GM21423 (cell line): ENCODE data around the gene HDAC4.
"Not testable (repeated sequence)": the region's sequence is repeated elsewhere in the genome, so short reads cannot be mapped to it uniquely, and the experiment has no call there.

Experiments
- ATAC-seq: cut with Tn5 transposase; IDR thresholded peaks from one replicate; pipeline ENCODE4 v1.9.1; 2021; ENCODE audit warnings: mild to moderate bottlenecking, moderate library complexity; ENCODE audit not compliant: unreplicated experiment

The HDAC4 gene

DNA sequence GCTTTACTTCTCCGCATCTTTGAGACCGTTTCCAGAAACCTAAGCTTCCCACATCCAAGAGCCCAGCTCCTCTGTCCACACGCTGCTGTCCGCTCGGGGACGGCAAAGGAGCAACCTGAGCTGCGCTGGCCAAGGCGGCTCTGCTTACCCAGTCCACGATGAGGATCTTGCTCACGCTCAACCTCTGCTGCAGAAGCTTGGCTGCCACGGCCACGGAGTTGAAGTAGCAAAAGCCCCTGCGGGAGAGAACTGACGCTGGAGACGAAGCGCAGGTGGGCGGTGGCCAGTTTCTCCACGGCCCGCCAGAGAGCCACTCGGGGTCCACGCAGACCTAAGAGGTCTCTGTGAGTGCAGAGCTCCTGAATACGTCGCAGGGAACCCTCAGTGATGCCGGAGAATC lies 316.8 kb downstream of the HDAC4 start:
- ATAC-seq, result no peak

DNA sequence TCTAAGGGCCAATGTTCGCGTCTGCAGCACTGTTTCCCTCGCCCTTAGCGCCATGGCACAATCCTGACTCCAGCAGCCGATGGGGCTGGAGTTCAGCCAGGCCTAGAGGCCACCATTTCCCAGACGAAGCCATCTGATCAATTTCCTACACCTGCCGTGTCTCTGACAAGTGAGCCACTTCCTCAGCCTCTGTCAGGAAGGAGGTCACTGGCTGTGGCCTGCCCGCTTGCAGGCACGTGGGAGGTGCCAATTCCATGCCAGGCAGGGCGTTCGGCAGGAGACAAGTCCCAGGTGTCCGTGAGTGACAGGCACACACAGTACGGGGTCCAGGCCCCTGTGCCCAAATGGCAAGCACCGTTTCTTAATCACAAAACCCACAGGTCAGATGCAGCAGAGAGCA lies 318.4 kb downstream of the HDAC4 start:
- no peak for ATAC-seq

DNA sequence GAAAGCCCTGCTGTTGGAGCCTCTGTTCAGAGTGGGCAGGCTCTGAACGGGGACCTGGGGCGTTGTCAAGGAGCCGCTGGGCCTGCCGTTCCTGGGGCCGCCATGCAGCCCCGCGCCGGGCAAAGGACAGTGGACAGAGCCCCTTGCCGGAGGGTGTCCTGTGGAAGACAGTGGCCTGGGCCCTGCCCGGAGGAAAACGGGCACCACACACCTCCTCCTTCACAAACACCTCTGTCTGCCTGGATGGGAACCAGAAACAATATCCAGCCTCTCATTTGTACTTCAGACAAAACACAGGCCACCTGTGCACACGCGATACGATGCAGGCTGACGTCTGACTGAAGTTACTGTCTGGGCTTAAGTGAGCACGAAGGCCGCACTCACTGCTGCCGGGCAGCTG lies 319.2 kb downstream of the HDAC4 start:
- no peak for ATAC-seq

DNA sequence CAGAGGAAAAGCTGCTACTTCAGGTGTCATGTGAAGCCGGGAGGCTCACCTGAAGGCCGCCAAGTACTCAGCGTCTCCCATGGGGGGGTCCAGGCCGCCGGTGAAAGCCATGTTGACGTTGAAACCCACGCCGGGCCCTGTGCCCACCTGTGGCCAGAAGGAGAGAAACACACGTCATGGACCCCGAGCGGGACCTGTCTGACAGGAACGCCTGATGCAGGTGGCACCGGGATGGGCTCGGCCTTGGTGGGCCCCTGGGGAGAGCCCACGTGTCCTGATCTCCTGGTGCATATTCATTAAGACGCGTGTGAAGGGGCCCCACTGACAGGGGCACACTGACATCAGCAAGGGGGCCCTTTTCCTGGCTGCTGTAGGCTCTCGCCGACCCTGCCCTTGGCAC lies 319.8 kb downstream of the HDAC4 start:
- ATAC-seq, result no peak

DNA sequence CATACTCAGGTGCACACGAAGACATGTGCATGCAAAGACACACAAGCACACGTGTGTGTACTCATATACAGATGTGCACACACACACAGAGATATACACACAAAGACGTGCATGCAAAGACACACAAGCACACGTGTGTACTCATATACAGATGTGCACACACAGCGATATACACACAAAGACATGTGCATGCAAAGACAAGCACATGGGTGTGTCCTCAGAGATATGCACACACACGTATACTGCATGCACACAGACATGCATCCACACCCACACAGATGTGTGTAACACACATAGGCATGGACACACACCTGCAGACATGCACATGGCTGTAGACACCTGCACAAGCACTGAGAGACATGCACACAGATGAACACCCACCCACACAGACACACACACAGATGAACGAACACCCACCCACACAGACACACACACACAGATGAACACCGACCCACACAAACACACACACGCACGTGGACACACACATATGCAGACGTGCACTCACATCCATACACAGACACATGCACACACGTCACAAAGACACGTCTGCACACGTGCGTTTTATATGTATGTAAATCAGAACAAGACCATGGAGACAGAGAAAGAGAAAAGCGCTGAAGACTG lies 321.0 kb downstream of the HDAC4 start:
- no peak for ATAC-seq

DNA sequence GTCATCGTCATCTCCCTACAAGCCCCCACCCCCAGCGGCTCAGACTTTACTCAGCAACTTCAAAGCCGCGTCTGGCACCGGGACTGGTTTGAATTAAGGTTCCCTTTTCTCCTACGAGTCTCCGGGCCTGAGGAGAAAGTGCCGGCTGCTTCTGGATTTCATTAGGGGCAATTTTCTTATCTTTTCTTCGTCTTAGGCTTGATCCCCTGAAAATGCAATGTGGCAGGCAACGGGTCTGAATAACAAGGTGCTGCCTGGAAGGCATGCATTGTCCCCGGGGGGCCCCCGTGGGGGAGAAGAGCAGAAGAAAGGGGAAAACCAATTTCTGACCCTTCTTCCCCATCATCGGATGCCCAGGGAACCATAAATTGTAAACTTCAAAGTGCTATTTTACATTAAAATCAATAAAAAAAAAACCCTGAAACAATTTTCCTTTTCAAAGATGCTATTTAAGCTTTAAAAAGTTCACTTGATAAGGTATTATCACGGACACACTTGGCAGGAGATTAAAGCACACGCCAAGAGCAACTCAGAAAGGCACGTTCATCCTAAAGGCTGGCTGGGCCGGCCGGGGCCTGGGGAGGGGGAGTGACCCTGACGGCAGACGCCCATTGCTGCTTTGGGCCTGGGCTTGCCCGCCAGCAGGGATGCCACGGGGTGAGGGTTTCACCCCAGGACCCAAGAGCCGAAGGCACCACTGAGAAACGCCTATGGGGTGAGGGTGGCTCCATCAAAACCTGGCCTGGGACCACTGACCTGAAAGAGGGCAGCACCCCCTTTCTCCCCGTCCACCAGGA lies 322.5 kb downstream of the HDAC4 start:
- ATAC-seq, result no peak

DNA sequence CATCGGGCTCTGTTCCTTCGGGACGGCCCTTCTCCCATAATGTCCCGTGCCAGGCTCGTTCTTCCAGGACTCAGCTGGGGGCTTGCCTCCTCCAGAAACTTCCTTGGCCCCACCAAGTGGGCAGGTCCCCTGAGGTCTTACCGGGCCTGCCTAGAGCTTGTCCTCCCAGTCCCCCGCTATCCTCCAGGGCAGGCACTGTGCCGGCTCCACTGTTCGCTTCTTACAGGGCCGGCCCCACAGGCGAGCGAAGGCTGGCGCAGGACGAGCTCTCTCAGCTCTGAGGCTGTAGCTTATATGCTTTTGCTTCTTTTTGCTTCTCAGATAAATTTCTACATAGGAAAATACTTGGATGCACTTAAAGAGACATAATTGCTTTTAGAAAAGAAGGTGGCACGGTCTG lies 323.6 kb downstream of the HDAC4 start:
- no peak for ATAC-seq

DNA sequence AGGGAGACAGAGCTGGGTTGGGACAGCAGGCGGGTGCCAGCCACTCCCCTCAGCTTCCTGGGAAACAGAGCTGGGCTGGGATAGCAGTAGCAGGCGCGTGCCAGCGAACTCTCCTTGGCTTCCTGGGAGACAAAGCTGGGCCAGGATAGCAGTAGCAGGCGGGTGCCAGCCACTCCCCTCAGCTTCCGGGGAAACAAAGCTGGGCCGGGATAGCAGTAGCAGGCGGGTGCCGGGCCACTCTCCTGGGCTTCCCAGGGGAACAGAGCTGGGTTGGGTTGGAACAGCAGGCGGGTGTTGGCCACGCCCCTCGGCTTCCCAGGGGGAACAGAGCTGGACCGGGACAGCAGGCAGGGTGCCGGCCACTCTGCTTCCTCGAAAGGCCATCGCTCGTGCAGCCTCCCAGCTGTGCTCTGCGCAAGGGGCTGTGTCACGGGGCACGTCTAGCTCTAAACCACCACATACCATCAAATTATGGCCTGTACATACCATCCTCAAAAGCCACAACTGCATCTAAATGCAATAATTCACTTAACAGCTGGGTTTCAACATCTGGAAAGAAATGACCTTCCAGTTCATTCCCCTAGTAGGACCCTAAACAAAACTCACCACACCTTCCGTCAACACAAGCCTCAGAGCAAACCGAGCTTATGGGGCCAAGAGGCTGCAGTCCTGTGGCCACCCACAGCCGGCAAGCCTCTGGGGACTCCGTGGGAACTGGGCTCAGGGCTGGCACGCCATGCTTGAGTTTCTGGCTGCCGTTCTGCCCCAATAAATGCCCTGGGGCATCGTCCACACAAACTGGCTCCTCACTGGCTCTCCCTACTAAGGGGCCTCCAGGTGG lies 324.7 kb downstream of the HDAC4 start:
- ATAC-seq, result no peak

DNA sequence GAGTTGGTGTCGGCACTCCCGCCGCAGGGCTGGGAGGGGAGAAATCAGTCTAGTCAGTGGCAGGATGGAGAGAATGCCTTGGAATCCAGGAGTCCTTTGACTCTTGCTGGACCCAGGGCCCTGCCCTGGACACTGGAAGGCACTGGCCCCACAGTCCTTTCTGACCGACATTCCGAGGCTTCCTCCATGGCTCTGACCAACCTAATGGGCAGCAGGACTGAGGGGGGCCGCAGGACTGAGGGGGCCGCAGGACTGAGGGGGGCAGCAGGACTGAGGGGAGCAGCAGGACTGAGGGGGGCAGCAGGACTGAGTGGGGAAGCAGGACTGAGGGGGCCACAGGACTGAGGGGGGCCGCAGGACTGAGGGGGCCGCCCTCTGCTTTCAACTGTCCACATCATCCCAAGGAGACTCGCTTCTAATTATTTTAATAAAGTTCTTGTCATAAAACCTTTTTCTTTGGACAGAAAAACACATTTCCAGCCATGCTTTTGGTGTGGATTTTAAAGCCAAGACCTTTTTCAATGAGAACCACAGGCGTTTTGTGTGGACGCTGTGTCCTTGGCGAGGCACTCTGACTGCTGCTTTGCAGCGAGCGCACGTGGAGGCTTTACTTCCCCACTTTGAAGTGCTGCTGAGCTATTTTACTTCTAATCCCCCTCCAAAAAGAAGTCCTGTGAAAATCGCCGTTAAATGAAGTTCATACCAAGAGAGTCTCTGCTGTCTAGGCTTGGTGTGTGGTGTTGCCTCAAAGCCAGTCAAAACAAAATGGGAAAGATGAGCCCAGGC lies 326.9 kb downstream of the HDAC4 start:
- no peak for ATAC-seq

DNA sequence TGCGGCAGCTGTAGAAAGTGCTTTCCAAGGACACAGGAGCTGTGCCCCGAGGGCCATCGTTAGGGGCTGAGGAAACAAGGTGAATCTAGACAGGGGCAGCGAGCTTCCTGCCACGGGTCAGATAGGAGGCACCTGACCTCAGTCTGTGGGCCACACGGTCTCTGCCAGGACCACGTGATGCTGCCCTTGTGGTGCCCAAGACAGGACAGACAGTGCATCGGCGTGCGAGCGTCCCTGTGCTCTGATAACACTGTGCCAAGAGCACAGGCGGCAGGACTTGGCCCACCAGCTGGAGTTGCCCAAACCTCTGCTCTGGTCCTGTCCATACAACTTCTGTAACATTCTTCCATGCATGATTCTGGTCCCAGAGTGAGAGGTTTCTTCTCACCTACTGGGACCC lies 327.6 kb downstream of the HDAC4 start:
- no peak for ATAC-seq

DNA sequence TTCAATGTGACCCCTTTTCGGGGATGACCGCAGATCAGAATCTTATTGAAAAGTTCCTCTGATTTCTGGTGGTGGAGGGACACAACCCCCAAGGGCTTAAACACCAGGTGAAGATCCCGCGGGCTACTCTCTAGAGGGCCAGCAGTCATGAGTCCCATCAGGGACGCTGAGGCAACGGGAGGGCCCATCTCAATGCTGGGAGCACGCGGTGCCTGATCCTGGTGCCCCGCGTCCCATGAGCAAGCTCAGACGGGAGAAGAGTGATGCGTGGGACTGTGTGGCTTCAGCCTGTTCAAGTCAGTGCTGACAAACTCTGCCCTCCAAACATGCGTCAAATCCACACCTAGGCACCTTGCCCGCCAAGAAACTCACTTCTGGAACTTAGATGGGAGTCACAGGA lies 328.0 kb downstream of the HDAC4 start:
- ATAC-seq, result no peak

DNA sequence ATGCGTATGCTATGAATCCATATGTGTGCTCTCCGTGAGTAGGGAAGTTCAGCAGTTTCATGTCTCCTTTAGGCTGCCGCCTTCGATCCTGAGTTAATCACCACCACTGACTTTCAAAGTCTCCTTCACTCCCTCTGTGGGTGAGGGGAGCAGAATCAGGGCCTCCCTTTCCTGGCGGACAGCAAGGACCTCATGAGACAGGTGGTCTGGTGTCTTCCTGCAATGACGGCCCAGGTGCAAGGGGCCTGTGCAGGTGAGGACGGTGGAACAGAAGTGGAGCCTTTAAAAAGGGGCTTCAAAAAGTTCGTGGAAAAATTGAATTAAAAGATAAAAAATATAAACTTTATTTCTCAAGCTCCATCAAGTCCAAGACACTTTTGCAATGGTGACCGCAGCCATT lies 330.4 kb downstream of the HDAC4 start:
- ATAC-seq, result no peak

DNA sequence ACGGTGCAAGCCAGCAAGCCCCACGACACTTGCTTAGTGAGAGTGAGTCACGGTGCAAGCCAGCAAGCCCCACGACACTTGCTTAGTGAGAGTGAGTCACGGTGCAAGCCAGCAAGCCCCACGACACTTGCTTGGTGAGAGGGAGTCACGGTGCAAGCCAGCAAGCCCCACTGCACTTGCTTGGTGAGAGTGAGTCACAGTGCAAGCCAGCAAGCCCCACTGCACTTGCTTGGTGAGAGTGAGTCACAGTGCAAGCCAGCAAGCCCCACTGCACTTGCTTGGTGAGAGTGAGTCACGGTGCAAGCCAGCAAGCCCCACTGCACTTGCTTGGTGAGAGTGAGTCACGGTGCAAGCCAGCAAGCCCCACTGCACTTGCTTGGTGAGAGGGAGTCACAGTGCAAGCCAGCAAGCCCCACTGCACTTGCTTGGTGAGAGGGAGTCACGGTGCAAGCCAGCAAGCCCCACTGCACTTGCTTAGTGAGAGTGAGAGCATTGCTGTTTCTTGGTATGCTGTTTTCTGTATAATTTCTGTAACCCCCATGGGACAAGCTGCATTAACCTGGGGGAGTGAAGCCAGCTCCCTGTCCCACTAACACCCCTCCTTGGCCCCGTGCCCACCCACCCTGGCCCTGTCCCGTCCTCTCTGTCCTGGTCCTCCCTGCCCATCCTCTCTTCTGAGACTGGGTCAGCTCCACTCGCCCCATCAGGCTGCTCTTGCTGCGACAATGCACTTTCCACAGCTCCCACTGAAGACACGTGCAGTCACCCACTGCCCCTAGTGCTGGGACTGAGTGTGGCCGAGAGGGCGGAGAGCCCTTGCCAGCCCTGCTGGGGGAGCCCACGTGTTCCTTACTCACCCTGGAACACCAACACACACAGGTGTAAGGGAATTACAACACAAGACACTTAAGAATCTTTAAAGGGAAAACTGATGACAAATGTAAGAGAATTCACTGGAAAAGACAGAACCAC lies 331.2 kb downstream of the HDAC4 start:
- not testable (repeated sequence) for ATAC-seq

DNA sequence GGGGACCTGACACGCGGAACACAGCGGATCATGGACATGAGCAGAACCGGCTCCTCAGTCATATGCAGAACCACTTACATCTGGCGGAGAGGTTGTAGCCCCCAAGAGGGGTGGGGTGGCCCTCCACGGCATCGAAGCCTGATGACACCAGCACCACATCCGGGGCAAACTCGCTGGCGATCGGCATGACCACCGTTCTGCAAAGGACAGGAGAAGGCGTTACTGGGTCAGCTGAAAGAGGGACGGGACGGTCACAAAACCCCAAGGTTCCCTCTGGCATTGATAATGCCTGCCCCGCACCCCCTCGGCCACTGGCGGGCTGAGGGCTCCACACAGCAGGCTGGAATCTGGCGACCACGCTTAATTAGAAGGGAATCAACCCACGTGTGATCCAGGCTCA lies 332.4 kb downstream of the HDAC4 start:
- ATAC-seq, result no peak

DNA sequence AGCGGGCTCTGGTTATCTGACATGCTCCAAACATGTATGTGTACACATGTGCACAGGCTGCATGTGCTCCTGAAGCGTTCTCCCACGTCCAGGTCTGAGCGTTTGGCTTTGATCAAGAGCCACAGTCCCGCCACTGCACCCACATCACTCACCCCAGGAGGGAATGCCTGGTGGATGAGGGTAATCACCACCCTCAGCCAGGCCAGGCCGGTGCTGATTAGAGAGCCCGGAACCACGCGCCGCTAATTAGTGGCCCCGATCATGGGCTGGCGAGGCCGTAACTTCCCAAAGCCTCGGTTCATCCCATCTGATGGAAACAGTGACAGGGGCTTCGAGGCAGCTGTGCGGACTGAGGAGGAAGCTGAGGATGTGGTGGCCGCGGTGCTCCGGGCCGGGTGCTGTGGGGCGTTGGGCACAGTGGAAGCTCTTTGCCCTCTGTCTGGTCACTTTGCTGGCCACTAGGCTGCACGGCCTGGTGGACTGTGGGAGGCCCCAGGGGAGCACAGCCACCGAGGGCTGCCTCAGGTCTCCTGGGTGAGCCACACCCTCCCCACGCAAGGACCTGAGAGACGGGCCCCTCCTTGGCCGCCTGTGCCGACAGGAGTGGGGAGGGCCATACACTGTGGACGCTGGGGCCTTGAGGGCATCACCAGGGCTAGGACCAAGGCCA lies 333.5 kb downstream of the HDAC4 start:
- no peak for ATAC-seq

DNA sequence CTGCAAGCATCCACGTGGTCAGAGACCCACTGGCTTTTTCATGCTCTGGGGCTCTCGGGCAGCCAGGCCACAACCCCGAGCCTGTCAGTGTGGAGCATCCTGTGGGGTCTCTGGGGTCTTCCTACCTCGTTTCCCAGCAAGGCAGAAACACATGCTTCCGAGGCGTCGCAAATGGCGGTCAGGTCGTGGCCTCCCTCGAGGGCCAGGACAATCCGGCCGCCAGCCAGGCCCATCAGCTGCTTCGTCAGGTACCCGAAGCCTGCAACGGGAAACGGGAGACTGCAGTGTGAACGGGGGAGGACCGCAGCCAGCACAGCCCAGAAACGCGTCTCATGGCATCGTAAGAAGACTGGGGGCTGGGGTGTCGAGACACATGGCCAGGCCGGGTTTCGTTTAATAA lies 334.2 kb downstream of the HDAC4 start:
- no peak for ATAC-seq

DNA sequence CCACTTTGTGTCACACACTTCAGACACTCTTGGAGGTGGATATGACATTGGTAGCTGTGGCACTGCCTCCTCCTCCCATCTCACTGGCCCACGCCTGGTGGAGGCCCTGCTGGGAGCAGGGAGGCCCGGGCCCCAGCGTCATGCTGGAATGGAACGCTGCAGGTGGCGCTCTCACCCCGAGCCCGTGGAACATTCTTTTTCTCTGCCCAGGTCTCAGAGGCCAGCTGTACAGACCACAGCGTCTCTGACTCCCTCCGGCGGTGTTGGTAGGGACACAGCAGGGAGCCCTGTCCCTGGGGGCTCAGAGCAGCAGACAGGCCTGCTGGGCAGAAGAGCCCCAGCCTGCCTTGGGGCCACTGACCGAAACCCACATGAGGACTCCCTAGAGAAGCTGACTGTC lies 334.9 kb downstream of the HDAC4 start:
- no peak for ATAC-seq

DNA sequence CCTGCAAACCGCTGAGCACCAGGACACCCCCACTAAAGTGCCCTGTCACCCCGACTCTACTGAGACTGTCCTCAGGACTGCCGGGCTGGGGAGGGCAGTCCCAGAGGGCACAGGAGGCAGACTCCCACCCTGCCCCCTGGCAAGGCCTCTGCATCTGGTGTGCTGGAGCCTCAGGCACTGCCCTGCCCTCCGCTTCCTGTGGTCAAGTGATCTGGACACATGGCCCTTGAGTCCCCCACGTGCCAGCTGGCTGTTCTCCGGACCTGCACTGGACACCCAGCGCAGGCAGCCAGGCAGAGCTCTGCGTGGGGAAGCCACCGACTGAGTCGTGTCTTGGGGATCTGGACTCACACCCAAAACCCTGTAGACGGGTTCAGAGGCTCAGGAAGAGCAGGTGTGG lies 335.3 kb downstream of the HDAC4 start:
- ATAC-seq, result no peak

DNA sequence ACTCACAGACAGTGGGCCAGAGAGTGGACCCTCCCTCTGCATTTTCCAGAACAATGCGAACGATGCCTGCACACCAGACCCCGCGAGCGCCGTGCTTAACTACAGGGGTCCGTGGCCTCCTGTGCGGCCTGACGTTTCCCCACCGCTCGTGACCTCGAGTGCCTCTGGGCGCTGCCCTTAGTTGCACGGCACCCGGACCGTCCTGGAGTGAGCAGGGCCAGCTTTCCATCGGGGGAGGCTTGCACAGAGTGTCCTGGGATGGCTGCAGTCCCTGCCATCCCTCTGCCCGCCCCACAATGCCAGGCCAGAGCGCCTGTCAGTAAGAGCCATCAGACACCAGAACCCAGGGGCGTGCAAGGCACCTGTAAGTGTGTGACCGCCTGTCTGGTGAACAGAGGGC lies 335.9 kb downstream of the HDAC4 start:
- no peak for ATAC-seq
